Natural killer cell (primary cell): ENCODE data around the gene C19orf81. TPM values are rescaled to one million over a fixed set of nuclear protein-coding genes. Genes with fewer than 3 reads are reported as not detected.

ENCODE experiments used
- ATAC-seq, 3 donors: fragments of 150-1000 bp in 2 of 3; fragments of 200-7000 bp in 1 of 3; cut with Tn5 transposase; 1 replicate in 1 of 3; 2 replicates in 2 of 3; pipeline ENCODE4 v1.10.0; 2021; ENCODE audit warnings: mild to moderate bottlenecking in 2 of 3, moderate library complexity in 2 of 3
- DNase-seq, 2 donors: peaks; one replicate each; pipeline versions ENCODE4 v3.0.0 to v3.0.0-alpha.2; 2013 to 2021; ENCODE audit warnings: mixed read lengths in 1 of 2
- H3K27ac ChIP-seq: one replicate; pipeline ENCODE4 v1.5.1; 2013; ENCODE audit warnings: mild to moderate bottlenecking, low read length
- H3K27me3 ChIP-seq: one replicate; pipeline ENCODE4 v1.6.1; 2013; ENCODE audit warnings: low read length; ENCODE audit not compliant: control insufficient read depth, insufficient read depth
- H3K36me3 ChIP-seq: one replicate; pipeline ENCODE4 v1.6.1; 2013; ENCODE audit warnings: low read length; ENCODE audit not compliant: control insufficient read depth, insufficient read depth
- H3K4me1 ChIP-seq: one replicate; pipeline ENCODE4 v1.6.1; 2013; ENCODE audit warnings: low read length; ENCODE audit not compliant: control insufficient read depth, insufficient read depth
- H3K4me3 ChIP-seq: one replicate; pipeline ENCODE4 v1.5.1; 2013; ENCODE audit warnings: low read length
- H3K9me3 ChIP-seq: one replicate; pipeline ENCODE4 v1.6.1; 2013; ENCODE audit warnings: low read length; ENCODE audit not compliant: control insufficient read depth, insufficient read depth
- H3K27ac Mint-ChIP-seq, 2 donors: one replicate each; pipeline ENCODE4 v1.8.0; 2022; ENCODE audit warnings: mild to moderate bottlenecking in 2 of 2, mixed read lengths in 2 of 2, moderate library complexity in 1 of 2
- H3K27me3 Mint-ChIP-seq, 2 donors: one replicate each; pipeline ENCODE4 v1.8.0; 2022; ENCODE audit warnings: low read depth in 2 of 2, mixed read lengths in 2 of 2
- H3K36me3 Mint-ChIP-seq: one replicate; pipeline ENCODE4 v1.8.0; 2022; ENCODE audit warnings: mixed read lengths
- H3K4me1 Mint-ChIP-seq, 2 donors: one replicate each; pipeline ENCODE4 v1.8.0; 2022; ENCODE audit warnings: mixed read lengths in 2 of 2
- H3K4me3 Mint-ChIP-seq: one replicate; pipeline ENCODE4 v1.8.0; 2022; ENCODE audit warnings: mild to moderate bottlenecking, moderate library complexity, mixed read lengths
- H3K9me3 Mint-ChIP-seq, 2 donors: one replicate each; pipeline ENCODE4 v1.8.0; 2022; ENCODE audit warnings: mixed read lengths in 2 of 2
- CTCF ChIP-seq: fragments of 200-600 bp; IDR thresholded peaks from one replicate; pipeline ENCODE4 v1.8.0; 2022; ENCODE audit warnings: antibody characterized with exemption
- WGBS: methylation state at CpG from one replicate; pipeline ENCODE4 v1.1.7; 2013; ENCODE audit warnings: missing lambda C conversion rate; ENCODE audit not compliant: insufficient coverage; 5-methylcytosine and 5-hydroxymethylcytosine counted together
- intact Hi-C: fragments of 100-400 bp; cut with micrococcal nuclease; formaldehyde crosslinking; loops from one replicate; pipeline ENCODE4 v1.14.2; 2022
- total RNA-seq, 4 donors: library from RNA; stranded (reverse); fragments of 120-200 nt in 1 of 4; gene quantifications; one replicate each; pipeline versions ENCODE4 v1.2.3 to v1.2.4, GENCODE V29; 2013 to 2022

C19orf81 gene
- total RNA-seq, 3 donors from 2014 or later (not counting 1 experiment from before 2014, with no cell fraction given) = not detected

GRCh38 chr19:50628146-50628545 is 21.1 kb upstream of the C19orf81 start:
- no peaks in the 10 kb centered on the region for H3K4me1 ChIP-seq
- WGBS = 78% methylated on average over 4 of the region's 5 CpGs
- ATAC-seq = no peak
- no peak overlapping the region for H3K4me3 ChIP-seq
- no peaks in the 10 kb centered on the region for H3K36me3 ChIP-seq
- Mint-ChIP-seq H3K4me1 (no peaks in the 10 kb centered on the region), H3K27ac (no peak overlapping the region), H3K27me3 (peaks cover 0 to 15% of the 10 kb centered on the region in 2 donors), H3K9me3 (no peaks in the 10 kb centered on the region), H3K4me3 (no peak overlapping the region), H3K36me3 (peaks cover 2% of the 10 kb centered on the region)
- no peak for TF ChIP-seq CTCF
- intact Hi-C loops = no loop called here
- no peaks in the 10 kb centered on the region for H3K27me3 ChIP-seq
- no peak for DNase-seq
- no peaks in the 10 kb centered on the region for H3K9me3 ChIP-seq
- H3K27ac ChIP-seq = no peak overlapping the region

- Histone ChIP-seq H3K27ac (no peak overlapping the region), H3K36me3 (no peaks in the 10 kb centered on the region), H3K4me3 (no peak overlapping the region), H3K27me3 (no peaks in the 10 kb centered on the region), H3K4me1 (no peaks in the 10 kb centered on the region), H3K9me3 (no peaks in the 10 kb centered on the region)
- Mint-ChIP-seq H3K4me3 (no peak overlapping the region), H3K27me3 (peaks cover 0 to 15% of the 10 kb centered on the region in 2 donors), H3K27ac (no peak overlapping the region), H3K9me3 (peaks cover 0 to 2% of the 10 kb centered on the region in 2 donors), H3K36me3 (peaks cover 6% of the 10 kb centered on the region), H3K4me1 (no peaks in the 10 kb centered on the region)
- ATAC-seq (no peak), DNase-seq (no peak)
- no peak for TF ChIP-seq CTCF
- 88% methylated on average over 3 of the region's 7 CpGs for WGBS
- intact Hi-C loops = no loop called here
These were observed 20.7 kb upstream of the C19orf81 start for GRCh38 chr19:50628551-50628950.

GRCh38 chr19:50629194-50629593 is 20.1 kb upstream of the C19orf81 start:
- Histone ChIP-seq H3K9me3 (peaks cover 6% of the 10 kb centered on the region), H3K4me1 (no peaks in the 10 kb centered on the region), H3K4me3 (no peak overlapping the region), H3K27ac (no peak overlapping the region), H3K27me3 (no peaks in the 10 kb centered on the region), H3K36me3 (no peaks in the 10 kb centered on the region)
- peaks cover 0 to 2% of the 10 kb centered on the region in 2 donors for H3K9me3 Mint-ChIP-seq
- H3K4me1 Mint-ChIP-seq = no peaks in the 10 kb centered on the region
- intact Hi-C loops = no loop called here
- no peak for TF ChIP-seq CTCF
- no peak overlapping the region for H3K4me3 Mint-ChIP-seq
- H3K36me3 Mint-ChIP-seq = peaks cover 12% of the 10 kb centered on the region
- 88% methylated on average over 20 of the region's 20 CpGs for WGBS
- no peak for ATAC-seq
- H3K27ac Mint-ChIP-seq = no peak overlapping the region
- H3K27me3 Mint-ChIP-seq = peaks cover 0 to 15% of the 10 kb centered on the region in 2 donors
- no peak for DNase-seq

GRCh38 chr19:50629801-50630200 is 19.4 kb upstream of the C19orf81 start:
- H3K36me3 Mint-ChIP-seq = peaks cover 14% of the 10 kb centered on the region
- peaks cover 0 to 15% of the 10 kb centered on the region in 2 donors for H3K27me3 Mint-ChIP-seq
- WGBS = 85% methylated on average over 14 of the region's 14 CpGs
- H3K4me1 Mint-ChIP-seq = no peaks in the 10 kb centered on the region
- H3K27me3 ChIP-seq = no peaks in the 10 kb centered on the region
- intact Hi-C loops = no loop called here
- H3K4me3 ChIP-seq = no peak overlapping the region
- no peak overlapping the region for H3K4me3 Mint-ChIP-seq
- no peak for DNase-seq
- no peak for TF ChIP-seq CTCF
- peaks cover 12% of the 10 kb centered on the region for H3K9me3 ChIP-seq
- no peak for ATAC-seq
- no peak overlapping the region for H3K27ac Mint-ChIP-seq
- H3K9me3 Mint-ChIP-seq = peaks cover 0 to 2% of the 10 kb centered on the region in 2 donors
- no peaks in the 10 kb centered on the region for H3K4me1 ChIP-seq
- H3K27ac ChIP-seq = no peak overlapping the region
- no peaks in the 10 kb centered on the region for H3K36me3 ChIP-seq
